ENCODE data around the gene COL17A1. TPM values are rescaled to one million over a fixed set of nuclear protein-coding genes. Genes with fewer than 3 reads are reported as not detected.

COL17A1 gene
- total RNA-seq, 1 experiment from 2014 or later, result 514 TPM

GRCh38 chr10:104032144-104032775, 53.4 kb downstream of the COL17A1 start:
- intact Hi-C loops (cut with micrococcal nuclease), result no loop called here
- ChIA-PET CTCF (interaction anchor here (0.7 to 2.0 kb wide), 6 partner anchors 26 to 179 kb away, joined by 3 to 8 read pairs (median 4); partner anchors contain the start of gene SFR1), POLR2A (interaction anchor here (1.3 to 4.9 kb wide), 4 partner anchors 9 to 144 kb away, joined by 4 to 53 read pairs (median 6); partner anchors contain the start of gene SFR1)
- Mint-ChIP-seq H3K36me3 (ENCODE audit: insufficient read depth, unreplicated experiment) (peaks cover 91% of the 10 kb centered on the region), H3K4me1 (ENCODE audit: insufficient read depth, unreplicated experiment) (no peaks in the 10 kb centered on the region), H3K27me3 (ENCODE audit: insufficient read depth, unreplicated experiment) (no peaks in the 10 kb centered on the region), H3K4me3 (ENCODE audit: unreplicated experiment) (no peak overlapping the region), H3K9me3 (ENCODE audit: unreplicated experiment) (no peaks in the 10 kb centered on the region), H3K27ac (ENCODE audit: low read depth, unreplicated experiment) (peak overlapping the region; percentile 71)
- DNase-seq (ENCODE audit: unreplicated experiment), result no peak
- BruUV-seq (replicated peaks), result no TSS peak
- no peak for TF ChIP-seq CTCF (IDR thresholded peaks at IDR 0.05; ENCODE audit: unreplicated experiment)

DNA sequence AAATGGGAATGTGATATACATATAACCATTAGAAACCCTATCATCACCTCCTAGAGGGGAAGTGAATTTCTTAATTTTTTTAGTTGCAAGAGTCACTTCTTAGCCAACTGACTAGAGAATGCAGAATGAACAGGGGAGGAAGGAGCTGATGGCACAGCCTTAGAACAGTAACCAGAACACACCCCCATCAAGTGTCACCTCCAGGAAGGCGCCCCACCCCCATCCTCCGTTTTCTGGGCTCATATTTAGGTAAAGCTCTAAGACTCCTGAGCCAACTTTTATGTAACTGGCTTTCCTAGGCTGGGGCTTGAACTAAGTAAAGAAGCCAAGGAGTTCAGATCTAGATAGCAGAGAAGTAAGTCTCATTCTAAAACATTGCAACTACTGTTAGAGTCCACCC, 54.0 kb downstream of the COL17A1 start:
- ChIA-PET CTCF (interaction anchor here (0.5 to 2.0 kb wide), 7 partner anchors 9 to 179 kb away, joined by 3 to 8 read pairs (median 4); partner anchors contain the start of gene SFR1), POLR2A (interaction anchor here (0.5 to 4.9 kb wide), 5 partner anchors 9 to 143 kb away, joined by 3 to 53 read pairs (median 4); partner anchors contain the start of gene SFR1)
- Mint-ChIP-seq H3K27ac (ENCODE audit: low read depth, unreplicated experiment) (no peak overlapping the region), H3K36me3 (ENCODE audit: insufficient read depth, unreplicated experiment) (peaks cover 93% of the 10 kb centered on the region), H3K4me1 (ENCODE audit: insufficient read depth, unreplicated experiment) (no peaks in the 10 kb centered on the region), H3K27me3 (ENCODE audit: insufficient read depth, unreplicated experiment) (no peaks in the 10 kb centered on the region), H3K4me3 (ENCODE audit: unreplicated experiment) (no peak overlapping the region), H3K9me3 (ENCODE audit: unreplicated experiment) (no peaks in the 10 kb centered on the region)
- no peak for TF ChIP-seq CTCF (IDR thresholded peaks at IDR 0.05; ENCODE audit: unreplicated experiment)
- intact Hi-C loops (cut with micrococcal nuclease), result loop anchor here (2.0 kb wide), 1 partner anchor 143 kb away; no protein-coding TSS in a partner anchor
- DNase-seq (ENCODE audit: unreplicated experiment), result no peak
- BruUV-seq (replicated peaks), result TSS peak; percentile 83

- ChIA-PET CTCF (interaction anchor here (0.6 to 2.1 kb wide), 13 partner anchors 9 to 322 kb away, joined by 3 to 6 read pairs (median 3); partner anchors contain the start of gene SFR1), POLR2A (interaction anchor here (0.8 to 4.9 kb wide), 7 partner anchors 9 to 140 kb away, joined by 3 to 53 read pairs (median 6); partner anchors contain the start of genes COL17A1 and SFR1)
- Mint-ChIP-seq H3K4me1 (ENCODE audit: insufficient read depth, unreplicated experiment) (no peaks in the 10 kb centered on the region), H3K27ac (ENCODE audit: low read depth, unreplicated experiment) (no peak overlapping the region), H3K9me3 (ENCODE audit: unreplicated experiment) (no peaks in the 10 kb centered on the region), H3K27me3 (ENCODE audit: insufficient read depth, unreplicated experiment) (no peaks in the 10 kb centered on the region), H3K36me3 (ENCODE audit: insufficient read depth, unreplicated experiment) (peaks cover 94% of the 10 kb centered on the region), H3K4me3 (ENCODE audit: unreplicated experiment) (no peak overlapping the region)
- no TSS peak for BruUV-seq (replicated peaks)
- intact Hi-C loops (cut with micrococcal nuclease), result loop anchor here (5.0 kb wide), 1 partner anchor 178 kb away; no protein-coding TSS in a partner anchor
- no peak for TF ChIP-seq CTCF (IDR thresholded peaks at IDR 0.05; ENCODE audit: unreplicated experiment)
- DNase-seq (ENCODE audit: unreplicated experiment), result no peak
These were observed 56.2 kb downstream of the COL17A1 start for GRCh38 chr10:104029521-104029860.

DNA sequence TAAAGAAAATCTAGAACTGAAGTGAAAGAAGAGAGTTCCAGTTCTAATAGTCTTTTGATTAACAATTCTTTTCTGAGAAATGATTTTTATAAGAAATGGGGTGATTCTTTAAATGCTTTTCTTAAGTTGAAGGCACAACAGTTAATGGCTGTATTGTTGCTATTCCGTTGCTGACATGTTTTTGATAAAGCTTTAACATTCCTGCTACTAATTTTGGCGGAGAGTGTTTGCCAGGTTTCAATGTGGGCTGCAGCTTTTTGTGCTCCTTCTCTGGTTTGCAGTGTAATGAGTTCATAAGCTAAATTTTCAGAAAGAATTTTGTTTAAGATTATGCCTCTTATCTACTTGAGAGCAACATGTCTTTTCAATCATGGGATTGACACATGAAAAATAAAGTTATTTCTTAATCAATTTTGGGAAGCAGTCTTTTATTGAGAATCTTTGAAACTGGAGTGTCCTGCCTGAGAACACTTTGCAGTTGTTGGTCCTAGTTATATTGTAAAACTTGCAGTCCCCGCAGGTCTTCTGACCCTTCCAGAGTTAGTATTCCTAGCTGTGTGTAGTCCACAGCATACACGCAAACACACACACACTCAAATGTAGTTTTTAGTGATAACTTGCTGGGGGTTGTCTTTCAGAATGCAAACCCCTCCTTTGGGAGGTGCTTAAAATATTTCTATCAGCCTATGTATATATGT, 56.7 kb downstream of the COL17A1 start:
- Mint-ChIP-seq H3K9me3 (ENCODE audit: unreplicated experiment) (no peaks in the 10 kb centered on the region), H3K36me3 (ENCODE audit: insufficient read depth, unreplicated experiment) (peaks cover 94% of the 10 kb centered on the region), H3K27ac (ENCODE audit: low read depth, unreplicated experiment) (peak overlapping the region; percentile 75), H3K4me1 (ENCODE audit: insufficient read depth, unreplicated experiment) (no peaks in the 10 kb centered on the region), H3K27me3 (ENCODE audit: insufficient read depth, unreplicated experiment) (no peaks in the 10 kb centered on the region), H3K4me3 (ENCODE audit: unreplicated experiment) (no peak overlapping the region)
- ChIA-PET CTCF (interaction anchor here (0.6 to 2.1 kb wide), 21 partner anchors 9 to 619 kb away, joined by 3 to 7 read pairs (median 3); partner anchors contain the start of gene SFR1), POLR2A (interaction anchor here (0.5 to 4.9 kb wide), 13 partner anchors 9 to 181 kb away, joined by 3 to 53 read pairs (median 4); partner anchors contain the start of genes COL17A1 and SFR1)
- BruUV-seq (replicated peaks), result no TSS peak
- no peak for TF ChIP-seq CTCF (IDR thresholded peaks at IDR 0.05; ENCODE audit: unreplicated experiment)
- intact Hi-C loops (cut with micrococcal nuclease), result loop anchor here (5.0 kb wide), 1 partner anchor 178 kb away; no protein-coding TSS in a partner anchor
- no peak for DNase-seq (ENCODE audit: unreplicated experiment)
